GM13977 (cell line): ENCODE results near the gene KCNN4.
"Not testable (repeated sequence)": the region's sequence is repeated elsewhere in the genome, so short reads cannot be mapped to it uniquely, and the experiment has no call there.

ENCODE experiments used
- DNase-seq: peaks from one replicate; pipeline ENCODE4 v3.0.0; 2012; ENCODE audit warnings: low spot score
- in situ Hi-C: fragments of 300-500 bp; cut with MboI; formaldehyde crosslinking; loops from one replicate; pipeline ENCODE4 v1.12.0; 2022; ENCODE audit warnings: low sequenced_read_pairs, low pct_unique_long_range_greater_than_20kb, mixed read lengths, inconsistent platforms; ENCODE audit not compliant: unreplicated experiment
- TF ChIP-seq, protein P1 (sequence below): IDR thresholded peaks from 2 replicates; pipeline ENCODE4 v1.5.1; 2012; ENCODE audit warnings: mild to moderate bottlenecking, control low read depth; ENCODE audit not compliant: insufficient read depth; ENCODE audit errors: extremely low read depth, missing control alignments

KCNN4 gene

DNA sequence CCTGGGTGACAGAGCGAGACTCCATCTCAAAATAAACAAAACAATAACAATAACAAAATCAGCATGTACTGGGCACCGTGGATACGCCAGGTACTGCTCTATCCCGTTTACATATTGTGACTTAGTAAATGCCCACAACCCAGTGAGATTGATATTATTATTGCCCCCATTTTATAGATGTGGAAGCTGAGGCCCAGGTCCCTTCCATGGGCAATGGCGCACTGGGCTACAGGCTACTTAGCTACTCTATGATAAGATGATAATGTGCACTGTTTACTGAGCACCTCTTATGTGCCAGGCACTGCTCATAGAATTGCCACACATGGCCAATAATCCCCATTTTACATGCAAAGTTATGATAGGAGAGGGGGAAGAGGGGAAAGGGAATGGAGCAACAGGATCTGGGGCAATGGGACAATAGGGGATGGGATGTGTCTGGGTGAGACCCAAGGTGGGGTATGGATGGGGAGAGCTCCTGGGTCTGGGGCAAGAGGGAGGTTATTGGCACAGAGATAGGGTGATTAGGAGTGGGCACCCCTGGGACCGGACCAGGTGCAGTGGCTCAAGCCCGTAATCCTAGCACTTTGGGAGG is 5.4 kb downstream of the KCNN4 start:
- in situ Hi-C loops: no loop called here
- no peak for DNase-seq
- TF ChIP-seq, protein P1, sequence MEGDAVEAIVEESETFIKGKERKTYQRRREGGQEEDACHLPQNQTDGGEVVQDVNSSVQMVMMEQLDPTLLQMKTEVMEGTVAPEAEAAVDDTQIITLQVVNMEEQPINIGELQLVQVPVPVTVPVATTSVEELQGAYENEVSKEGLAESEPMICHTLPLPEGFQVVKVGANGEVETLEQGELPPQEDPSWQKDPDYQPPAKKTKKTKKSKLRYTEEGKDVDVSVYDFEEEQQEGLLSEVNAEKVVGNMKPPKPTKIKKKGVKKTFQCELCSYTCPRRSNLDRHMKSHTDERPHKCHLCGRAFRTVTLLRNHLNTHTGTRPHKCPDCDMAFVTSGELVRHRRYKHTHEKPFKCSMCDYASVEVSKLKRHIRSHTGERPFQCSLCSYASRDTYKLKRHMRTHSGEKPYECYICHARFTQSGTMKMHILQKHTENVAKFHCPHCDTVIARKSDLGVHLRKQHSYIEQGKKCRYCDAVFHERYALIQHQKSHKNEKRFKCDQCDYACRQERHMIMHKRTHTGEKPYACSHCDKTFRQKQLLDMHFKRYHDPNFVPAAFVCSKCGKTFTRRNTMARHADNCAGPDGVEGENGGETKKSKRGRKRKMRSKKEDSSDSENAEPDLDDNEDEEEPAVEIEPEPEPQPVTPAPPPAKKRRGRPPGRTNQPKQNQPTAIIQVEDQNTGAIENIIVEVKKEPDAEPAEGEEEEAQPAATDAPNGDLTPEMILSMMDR: no peak

GRCh38 chr19:43774940-43775258 is 5.9 kb downstream of the KCNN4 start:
- DNase-seq, in situ Hi-C loops: not testable (repeated sequence)

DNA sequence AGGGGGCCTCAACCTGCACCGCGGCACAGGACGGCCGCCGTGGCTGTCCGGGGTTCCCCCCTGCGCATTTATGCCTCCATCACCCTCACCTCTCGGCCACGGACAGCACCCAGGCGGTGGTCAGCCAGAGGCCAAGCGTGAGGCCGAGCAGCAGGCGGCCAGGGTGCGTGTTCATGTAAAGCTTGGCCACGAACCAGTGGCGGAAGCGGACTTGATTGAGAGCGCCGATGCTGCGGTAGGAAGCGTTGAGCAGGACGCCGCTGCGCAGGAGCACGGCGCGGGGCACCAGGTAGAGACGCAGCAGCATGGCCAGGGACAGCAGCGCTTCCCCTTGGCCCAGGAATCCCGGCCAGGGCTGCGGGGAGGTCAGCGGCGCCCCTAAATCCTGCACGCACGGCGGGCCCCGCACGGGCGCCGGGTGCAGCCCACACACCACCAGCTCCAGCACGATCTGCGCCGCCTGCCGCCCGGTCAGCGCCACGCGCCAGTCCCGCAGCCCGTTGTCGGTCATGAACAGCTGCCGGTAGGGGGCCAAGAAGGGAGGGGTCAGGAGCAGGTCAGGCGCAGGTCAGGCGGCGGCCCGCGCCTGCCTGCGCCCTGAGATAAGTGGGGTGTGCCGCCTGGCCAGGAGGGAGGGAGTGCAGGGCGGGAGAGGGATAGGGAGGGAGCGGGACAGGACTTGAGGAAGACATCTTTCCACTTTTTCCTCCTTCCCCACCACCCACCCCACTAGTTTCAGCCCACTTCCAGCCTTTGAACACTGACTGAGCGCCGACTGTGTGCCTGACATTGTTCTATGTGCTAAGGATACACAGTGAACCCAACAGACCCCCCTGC is 6.5 kb downstream of the KCNN4 start:
- TF ChIP-seq, protein P1: no peak
- in situ Hi-C loops: no loop called here
- DNase-seq: no peak

DNA sequence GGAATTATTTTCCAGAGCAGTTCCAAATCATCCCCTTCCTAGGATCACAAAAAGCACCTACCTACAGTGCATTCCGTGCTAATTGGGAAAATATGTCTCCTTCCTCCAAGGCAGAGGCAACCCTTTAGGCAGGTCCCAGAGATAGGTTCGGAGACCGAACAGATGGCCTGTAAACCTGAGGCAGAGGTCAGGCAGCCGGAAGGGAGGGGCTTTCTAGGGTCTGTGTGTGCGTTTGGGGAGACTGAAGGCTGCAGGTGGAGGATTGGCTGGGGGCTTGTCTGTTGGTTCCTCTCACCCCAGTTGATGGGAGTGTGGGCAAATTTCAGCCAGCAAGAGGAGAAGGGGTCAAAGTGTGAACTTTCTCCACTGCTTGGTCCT is 7.1 kb downstream of the KCNN4 start:
- in situ Hi-C loops: no loop called here

DNA sequence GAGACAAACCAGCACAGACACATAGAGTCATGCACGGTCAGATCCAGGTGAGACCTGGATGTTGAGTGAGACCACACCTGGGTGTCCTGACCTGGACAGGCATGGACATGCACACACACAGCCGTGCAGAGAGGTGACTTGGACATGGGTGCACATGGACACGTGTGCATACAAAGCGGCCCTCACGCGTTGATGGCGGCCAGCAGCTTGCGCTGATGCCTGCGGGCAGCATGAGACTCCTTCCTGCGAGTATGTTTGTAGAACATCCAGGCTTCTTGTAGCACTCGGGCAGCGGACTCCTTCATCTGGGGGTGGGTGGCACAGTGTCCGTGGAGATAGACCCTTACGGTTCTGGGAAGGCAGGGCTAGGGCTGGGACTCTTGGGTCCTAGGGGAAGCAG is 11.5 kb downstream of the KCNN4 start:
- TF ChIP-seq, protein P1: no peak
- in situ Hi-C loops: no loop called here
- no peak for DNase-seq

More for the DNA sequence above, 7.1 kb downstream of the KCNN4 start:
- DNase-seq: no peak
- TF ChIP-seq, protein P1: no peak

DNA sequence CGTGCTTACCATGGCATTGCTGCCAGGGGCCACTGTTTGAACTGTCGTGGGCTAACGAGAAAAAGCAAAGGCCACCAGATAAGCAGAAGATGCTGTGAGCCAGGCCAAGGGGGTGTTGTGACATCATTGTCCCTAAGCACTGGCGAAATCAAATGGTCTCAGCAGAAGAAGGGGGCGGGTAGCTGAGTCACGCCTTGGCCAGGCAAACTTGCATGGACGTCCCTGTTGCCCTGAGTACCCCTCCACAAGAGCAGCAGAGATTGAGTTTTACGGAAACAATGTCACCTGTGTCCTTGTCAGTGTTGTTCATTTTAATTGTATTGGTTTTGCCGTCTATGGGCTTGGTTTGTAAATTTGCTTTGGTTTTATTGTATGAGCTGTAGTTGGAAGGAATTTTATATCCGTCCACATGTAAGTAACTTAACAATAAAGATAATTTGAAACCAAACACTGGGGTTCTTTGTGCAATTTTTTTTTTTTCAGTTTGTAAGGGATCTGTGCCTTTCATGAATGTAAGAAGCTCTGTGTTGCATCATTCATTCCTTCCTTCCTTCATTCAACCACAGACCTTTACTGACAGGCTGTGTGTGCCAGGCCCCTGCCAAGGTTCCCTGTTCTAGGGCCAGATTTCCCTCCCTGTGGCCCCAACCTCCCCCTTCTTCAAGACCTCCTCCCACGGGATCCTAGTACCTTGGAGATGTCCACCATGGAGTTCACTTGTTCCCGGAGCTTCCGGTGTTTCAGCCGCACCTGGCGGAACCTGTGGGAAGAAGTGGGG is 12.3 kb downstream of the KCNN4 start:
- no peak for DNase-seq
- in situ Hi-C loops: no loop called here
- TF ChIP-seq, protein P1: no peak

- TF ChIP-seq, protein P1: no peak
- in situ Hi-C loops: no loop called here
- DNase-seq: no peak
Measured at GRCh38 chr19:43767818-43768217, 13.0 kb downstream of the KCNN4 start.
